Upper lobe of left lung (tissue), 6 donors: ENCODE measurements around the gene MYO18B. TPM values are rescaled to one million over a fixed set of nuclear protein-coding genes. Genes with fewer than 3 reads are reported as not detected.

Source experiments
- ATAC-seq, 2 donors: fragments of 200-7000 bp; cut with Tn5 transposase; one replicate each; pipeline ENCODE4 v1.9.1; 2022; ENCODE audit warnings: mild to moderate bottlenecking in 2 of 2, moderate library complexity in 2 of 2; ENCODE audit not compliant: low FRiP score in 2 of 2
- DNase-seq, 2 donors: peaks; one replicate each; pipeline ENCODE4 v3.0.0-alpha.2; 2019 to 2020
- H3K27ac ChIP-seq, 4 donors: fragments of 200-600 bp; sonication (generic); one replicate each; pipeline ENCODE4 v1.5.1; 2016 to 2019
- H3K27me3 ChIP-seq, 4 donors: fragments of 200-600 bp; sonication (generic); one replicate each; pipeline ENCODE4 v1.5.1; 2017 to 2019
- H3K36me3 ChIP-seq, 4 donors: fragments of 200-600 bp; sonication (generic); one replicate each; pipeline ENCODE4 v1.5.1; 2016 to 2019
- H3K4me1 ChIP-seq, 4 donors: fragments of 200-600 bp; sonication (generic); one replicate each; pipeline ENCODE4 v1.5.1; 2018 to 2019
- H3K4me3 ChIP-seq, 4 donors: fragments of 200-600 bp; sonication (generic); one replicate each; pipeline ENCODE4 v1.5.1; 2017 to 2019; ENCODE audit warnings: mild to moderate bottlenecking in 2 of 4, moderate library complexity in 1 of 4
- H3K9me3 ChIP-seq, 4 donors: fragments of 200-600 bp; sonication (generic); one replicate each; pipeline ENCODE4 v1.5.1; 2018 to 2019
- CTCF ChIP-seq, 6 experiments: fragments of 450-650 bp in 4 of 6; fragments of 200-600 bp in 2 of 6; sonication (generic) in 2 of 6; IDR thresholded peaks; one replicate each; pipeline ENCODE4 v1.5.1; 2016 to 2019; ENCODE audit warnings: antibody characterized with exemption in 6 of 6
- EP300 ChIP-seq, 4 donors: sonication (generic); formaldehyde crosslinking; IDR thresholded peaks; one replicate each; pipeline ENCODE4 v1.5.1; 2017; ENCODE audit warnings: antibody characterized with exemption in 4 of 4, control low read depth in 2 of 4
- POLR2A ChIP-seq, 4 donors: fragments of 450-650 bp; IDR thresholded peaks; one replicate each; pipeline ENCODE4 v1.5.1; 2016 to 2017; ENCODE audit warnings: antibody characterized with exemption in 4 of 4, mild to moderate bottlenecking in 2 of 4
- POLR2AphosphoS5 ChIP-seq, 2 donors: sonication (generic); formaldehyde crosslinking; IDR thresholded peaks; one replicate each; pipeline ENCODE4 v1.5.1; 2017; ENCODE audit warnings: antibody characterized with exemption in 2 of 2
- WGBS, 2 donors: methylation state at CpG; one replicate each; pipeline ENCODE4 v1.1.5; 2017 to 2018; 5-methylcytosine and 5-hydroxymethylcytosine counted together
- total RNA-seq, 6 donors: library from RNA; depleted of rRNA in 4 of 6; stranded (reverse); fragments of >200 nt in 4 of 6; gene quantifications; one replicate each; pipeline versions ENCODE4 v1.1.0 to v1.2.1, GENCODE V29; 2016 to 2021
- donor health status: DM: no; HTN: no; CAD: no; lungs with moderate emphysema.
- donor health status: DM: no; HTN: yes; CAD: no; lungs with severe emphysema.

MYO18B gene
- total RNA-seq, 6 donors from 2014 or later, result 0.09 to 1.3 (median 0.17) TPM; not detected in 3

- Histone ChIP-seq H3K27me3 (no peaks in the 10 kb centered on the region), H3K27ac (no peak overlapping the region), H3K36me3 (no peaks in the 10 kb centered on the region), H3K4me3 (no peak overlapping the region), H3K4me1 (no peaks in the 10 kb centered on the region), H3K9me3 (peaks cover 0 to 18% (median 8%) of the 10 kb centered on the region in 4 donors)
- ATAC-seq, result no peak
- no peak for DNase-seq
- no peak for TF ChIP-seq EP300 (IDR thresholded peaks at IDR 0.05)
- TF ChIP-seq CTCF (IDR thresholded peaks at IDR 0.05), result no peak
- no peak for TF ChIP-seq POLR2A (IDR thresholded peaks at IDR 0.05)
- TF ChIP-seq POLR2AphosphoS5 (IDR thresholded peaks at IDR 0.05), result no peak
- WGBS, 2 donors, result 30 to 43% methylated on average over 4 of the region's 4 CpGs
Observed at GRCh38 chr22:26038365-26038764, 296.4 kb downstream of the MYO18B start.

GRCh38 chr22:26041931-26042330, 299.9 kb downstream of the MYO18B start:
- H3K36me3 ChIP-seq, result no peaks in the 10 kb centered on the region
- H3K4me1 ChIP-seq, result no peaks in the 10 kb centered on the region
- no peak overlapping the region for H3K27ac ChIP-seq
- H3K27me3 ChIP-seq, result no peaks in the 10 kb centered on the region
- H3K4me3 ChIP-seq, result no peak overlapping the region
- ATAC-seq (no peak), DNase-seq (no peak)
- TF ChIP-seq POLR2A (IDR thresholded peaks at IDR 0.05) (no peak), POLR2AphosphoS5 (IDR thresholded peaks at IDR 0.05) (no peak), EP300 (IDR thresholded peaks at IDR 0.05) (no peak), CTCF (IDR thresholded peaks at IDR 0.05) (no peak)
- WGBS, 2 donors, result 63 to 72% methylated on average over 3 to 4 of the region's 4 CpGs
- no peaks in the 10 kb centered on the region for H3K9me3 ChIP-seq

- WGBS, 2 donors, result 75 to 80% methylated on average over 2 of the region's 2 CpGs
- no peak overlapping the region for H3K4me3 ChIP-seq
- no peaks in the 10 kb centered on the region for H3K36me3 ChIP-seq
- H3K27ac ChIP-seq, result no peak overlapping the region
- no peaks in the 10 kb centered on the region for H3K9me3 ChIP-seq
- ATAC-seq, result no peak
- TF ChIP-seq EP300 (IDR thresholded peaks at IDR 0.05) (no peak), POLR2AphosphoS5 (IDR thresholded peaks at IDR 0.05) (no peak), POLR2A (IDR thresholded peaks at IDR 0.05) (no peak), CTCF (IDR thresholded peaks at IDR 0.05) (no peak)
- H3K27me3 ChIP-seq, result no peaks in the 10 kb centered on the region
- DNase-seq, result no peak
- H3K4me1 ChIP-seq, result no peaks in the 10 kb centered on the region
Observed at GRCh38 chr22:26043031-26043430, 301.0 kb downstream of the MYO18B start.

- H3K36me3 ChIP-seq, result no peaks in the 10 kb centered on the region
- no peak for TF ChIP-seq POLR2AphosphoS5 (IDR thresholded peaks at IDR 0.05)
- no peak for TF ChIP-seq POLR2A (IDR thresholded peaks at IDR 0.05)
- TF ChIP-seq CTCF (IDR thresholded peaks at IDR 0.05), result no peak
- TF ChIP-seq EP300 (IDR thresholded peaks at IDR 0.05), result no peak
- 87 to 88% methylated on average over 2 of the region's 2 CpGs for WGBS, 2 donors
- no peak for ATAC-seq
- H3K9me3 ChIP-seq, result no peaks in the 10 kb centered on the region
- no peak overlapping the region for H3K4me3 ChIP-seq
- no peak for DNase-seq
- H3K27me3 ChIP-seq, result no peaks in the 10 kb centered on the region
- no peak overlapping the region for H3K27ac ChIP-seq
- no peaks in the 10 kb centered on the region for H3K4me1 ChIP-seq
Observed at GRCh38 chr22:26045051-26045450, 303.1 kb downstream of the MYO18B start.

- Histone ChIP-seq H3K27me3 (no peaks in the 10 kb centered on the region), H3K4me1 (no peaks in the 10 kb centered on the region), H3K9me3 (no peaks in the 10 kb centered on the region), H3K4me3 (no peak overlapping the region), H3K36me3 (no peaks in the 10 kb centered on the region), H3K27ac (no peak overlapping the region)
- WGBS, 2 donors, result 70 to 81% methylated on average over 3 of the region's 3 CpGs
- TF ChIP-seq POLR2AphosphoS5 (IDR thresholded peaks at IDR 0.05) (no peak), CTCF (IDR thresholded peaks at IDR 0.05) (no peak), EP300 (IDR thresholded peaks at IDR 0.05) (no peak), POLR2A (IDR thresholded peaks at IDR 0.05) (no peak)
- ATAC-seq (no peak), DNase-seq (no peak)
Observed at GRCh38 chr22:26045860-26046259, 303.9 kb downstream of the MYO18B start.
